Endothelial cell of umbilical vein (primary cell): ENCODE results near the gene MFRP. TPM values are rescaled to one million over a fixed set of nuclear protein-coding genes. Genes with fewer than 3 reads are reported as not detected.
A peak's percentile ranks its signal among the peaks of the same experiment; 100 is the strongest.

Experiments used
- BruUV-seq: library from RNA; stranded (reverse); fragments of 400-500 nt; replicated peaks from 2 replicates; lab custom pipeline; 2021; lab: Mats Ljungman, UMichigan
- CTCF ChIA-PET: fragments of 300-600, 350-600 bp; sonication (Branson Sonifier 250); formaldehyde crosslinking; loops from one replicate; lab custom pipeline; 2021; ENCODE audit warnings: antibody characterized with exemption, inconsistent platforms; lab: Charles Lee
- POLR2A ChIA-PET: fragments of 300-600, 350-600 bp; sonication (Branson Sonifier 250); formaldehyde crosslinking; loops from one replicate; lab custom pipeline; 2021; ENCODE audit warnings: antibody characterized with exemption, inconsistent platforms; lab: Charles Lee
- DNase-seq: peaks from one replicate; pipeline ENCODE4 v3.0.0-alpha.2; 2011; ENCODE audit warnings: low read depth, low spot score
- FAIRE-seq: peaks from 2 replicates; lab custom pipeline; 2011; peaks lifted over from hg19 to GRCh38; lab: Jason Lieb, UNC
- H2AFZ ChIP-seq: 2 replicates; pipeline ENCODE4 v1.6.0; 2012; ENCODE audit warnings: low read depth, low read length, control low read depth, inconsistent platforms
- H3K27ac ChIP-seq: 2 replicates; pipeline ENCODE4 v1.5.1; 2011; ENCODE audit warnings: low read depth, mild to moderate bottlenecking, control low read depth, low read length, moderate library complexity; ENCODE audit not compliant: insufficient read depth
- H3K27me3 ChIP-seq, 2 experiments: 2 replicates each; pipeline versions ENCODE4 v1.6.0 to v1.6.1; 2011; ENCODE audit warnings: low read length in 2 of 2, mixed read lengths in 1 of 2; ENCODE audit not compliant: control insufficient read depth in 2 of 2, insufficient read depth in 2 of 2
- H3K36me3 ChIP-seq, 2 experiments: 2 replicates in 1 of 2; 3 replicates in 1 of 2; pipeline ENCODE4 v1.5.1; 2011; ENCODE audit warnings: low read length in 2 of 2, mild to moderate bottlenecking in 1 of 2, moderate library complexity in 1 of 2; ENCODE audit not compliant: control insufficient read depth in 2 of 2, insufficient read depth in 2 of 2; ENCODE audit errors: extremely low read depth in 1 of 2
- H3K4me1 ChIP-seq: 3 replicates; pipeline ENCODE4 v1.5.1; 2011; ENCODE audit warnings: mild to moderate bottlenecking, low read length; ENCODE audit not compliant: control insufficient read depth, insufficient read depth; ENCODE audit errors: extremely low read depth
- H3K4me2 ChIP-seq: 2 replicates; pipeline ENCODE4 v1.6.1; 2011; ENCODE audit warnings: low read length, control low read depth, mixed read lengths; ENCODE audit not compliant: insufficient read depth
- H3K4me3 ChIP-seq, 3 experiments: fragments of 200-600 bp in 1 of 3; sonication (generic), shearing (Covaris generic) in 1 of 3; replicated peaks in 1 of 3; 2 replicates each; pipeline ENCODE4 v1.5.1; 2011 to 2016; ENCODE audit warnings: control low read depth in 3 of 3, low read length in 3 of 3, mild to moderate bottlenecking in 2 of 3, inconsistent platforms in 1 of 3, low read depth in 1 of 3, moderate library complexity in 1 of 3; ENCODE audit not compliant: insufficient read depth in 1 of 3
- H3K79me2 ChIP-seq: 2 replicates; pipeline ENCODE4 v1.6.0; 2012; ENCODE audit warnings: low read length, inconsistent platforms; ENCODE audit not compliant: control insufficient read depth, insufficient read depth
- H3K9ac ChIP-seq: replicated peaks from 2 replicates; pipeline ENCODE3; 2011; ENCODE audit warnings: low read length, control low read depth; ENCODE audit not compliant: insufficient read depth; ENCODE audit errors: extremely low read depth
- H3K9me1 ChIP-seq: replicated peaks from 3 replicates; pipeline ENCODE4 v1.6.0; 2011; ENCODE audit warnings: mild to moderate bottlenecking, low read length; ENCODE audit not compliant: control insufficient read depth, insufficient read depth; ENCODE audit errors: extremely low read depth
- H3K9me3 ChIP-seq: replicated peaks from 2 replicates; pipeline ENCODE4 v1.5.1; 2012; ENCODE audit warnings: low read length, inconsistent platforms; ENCODE audit not compliant: control insufficient read depth, insufficient read depth
- H4K20me1 ChIP-seq: replicated peaks from 2 replicates; pipeline ENCODE3; 2011; ENCODE audit warnings: mild to moderate bottlenecking, low read length; ENCODE audit not compliant: control insufficient read depth, insufficient read depth; ENCODE audit errors: extremely low read depth
- EZH2 ChIP-seq: IDR thresholded peaks from 2 replicates; pipeline ENCODE4 v1.6.1; 2012; ENCODE audit warnings: borderline replicate concordance, low read depth, mild to moderate bottlenecking, moderate library complexity, low read length, inconsistent platforms; ENCODE audit not compliant: severe bottlenecking
- FOS ChIP-seq: IDR thresholded peaks from 2 replicates; pipeline ENCODE4 v1.6.1; 2011; ENCODE audit warnings: mild to moderate bottlenecking, low read length, moderate library complexity, borderline replicate concordance; ENCODE audit not compliant: insufficient read depth
- GATA2 ChIP-seq: IDR thresholded peaks from 2 replicates; pipeline ENCODE4 v1.7.0; 2011; ENCODE audit warnings: low read depth, mild to moderate bottlenecking, moderate library complexity, mixed read lengths, low read length; ENCODE audit not compliant: insufficient read length, insufficient read depth
- JUN ChIP-seq: IDR thresholded peaks from 2 replicates; pipeline ENCODE4 v1.6.1; 2011; ENCODE audit warnings: borderline replicate concordance, low read depth; ENCODE audit not compliant: insufficient read length, insufficient read depth
- MYC ChIP-seq: IDR thresholded peaks from one replicate; pipeline ENCODE4 v1.6.1; 2011; ENCODE audit warnings: mild to moderate bottlenecking, low read depth, low read length
- POLR2A ChIP-seq: IDR thresholded peaks from 2 replicates; pipeline ENCODE4 v1.6.1; 2012; ENCODE audit warnings: low read depth, mild to moderate bottlenecking, control low read depth, low read length
- POLR2AphosphoS5 ChIP-seq: IDR thresholded peaks from 2 replicates; pipeline ENCODE4 v1.6.1; 2012; ENCODE audit warnings: low read depth, mild to moderate bottlenecking, control low read depth, low read length, moderate library complexity; ENCODE audit not compliant: insufficient read depth
- dilution Hi-C: fragments of 300-500 bp; cut with MboI; formaldehyde crosslinking; loops from one replicate; pipeline ENCODE4 v1.15.0; 2019; ENCODE audit warnings: low sequenced_read_pairs; ENCODE audit not compliant: extremely low pct_ligation_motif_present
- intact Hi-C: fragments of 100-400 bp; cut with micrococcal nuclease; formaldehyde crosslinking; loops from one replicate; pipeline ENCODE4 v1.10.0; 2022
- polyA plus RNA-seq, 4 experiments: library from polyadenylated mRNA; depleted of rRNA in 3 of 4; stranded (reverse) in 3 of 4; unstranded in 1 of 4; fragments of >200 nt; gene quantifications; 2 replicates each; pipeline versions ENCODE4 v1.2.1 to v1.2.3, GENCODE V29; 2011 to 2012; ENCODE audit warnings: missing spikeins in 1 of 4
- total RNA-seq: library from RNA; stranded (reverse); gene quantifications from 2 replicates; pipeline ENCODE4 v1.2.3, GENCODE V29; 2021
- TF ChIP-seq, protein P1 (sequence below), 2 donors: IDR thresholded peaks; 1 replicate in 1 of 2; 2 replicates in 1 of 2; pipeline ENCODE4 v1.5.1; 2011; ENCODE audit warnings: low read length in 2 of 2, mild to moderate bottlenecking in 2 of 2, moderate library complexity in 2 of 2, control low read depth in 1 of 2, inconsistent platforms in 1 of 2, low read depth in 1 of 2; ENCODE audit not compliant: insufficient read depth in 1 of 2; ENCODE audit errors: extremely low read depth in 1 of 2
- TF ChIP-seq, protein P2 (sequence below): IDR thresholded peaks from 2 replicates; pipeline ENCODE4 v1.6.1; 2011; ENCODE audit not compliant: insufficient read depth, insufficient read length

MFRP gene
- total and polyA plus RNA-seq, 2 donors (not counting 3 experiments of a cell fraction or from before 2014, with no cell fraction given): 0.08 TPM; not detected in 1

DNA sequence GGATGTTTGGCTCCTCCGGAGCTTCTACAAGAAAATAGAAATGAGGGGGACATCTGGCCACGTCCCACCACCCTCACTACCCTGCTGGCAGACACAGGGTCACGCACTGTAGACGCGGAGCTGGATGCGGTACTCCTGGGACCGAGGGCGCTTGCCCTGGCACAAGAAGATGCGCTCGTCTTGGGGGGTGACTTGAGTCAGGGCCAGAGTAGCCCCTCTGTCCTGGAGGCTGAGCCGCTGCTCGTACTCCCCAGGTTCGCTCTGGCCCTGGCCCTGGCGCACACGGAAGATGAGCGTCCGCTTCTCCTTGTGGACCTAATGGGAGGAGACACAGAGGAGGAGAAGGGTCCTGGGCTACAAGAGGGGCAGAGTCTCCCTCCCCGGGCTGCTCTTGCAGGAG lies 31.8 kb downstream of the MFRP start:
- Histone ChIP-seq H3K9ac (peak overlapping the region; percentile 81), H2AFZ (no peak overlapping the region), H3K4me2 (peak overlapping the region; percentile 62), H3K27me3 (no peaks in the 10 kb centered on the region), H3K36me3 (peaks cover 14 to 47% of the 10 kb centered on the region in 2 experiments), H3K4me1 (peaks cover 39% of the 10 kb centered on the region), H3K79me2 (peaks cover 64% of the 10 kb centered on the region), H4K20me1 (no peaks in the 10 kb centered on the region), H3K9me1 (no peaks in the 10 kb centered on the region), H3K27ac (peak overlapping the region; percentile 19), H3K9me3 (no peaks in the 10 kb centered on the region), H3K4me3 (peak overlapping the region; percentile 87 to 93 (median 89))
- BruUV-seq: TSS peak; percentile 0
- CTCF ChIA-PET: interaction anchor here (0.7 to 15.9 kb wide), 8 partner anchors 7 to 59 kb away, joined by 3 to 301 read pairs (median 4); partner anchors contain the start of genes C1QTNF5 and RNF26
- intact Hi-C loops (loop anchor here (1.0 to 5.0 kb wide), 3 partner anchors 9 to 402 kb away; partner anchors contain the start of gene VPS11), dilution Hi-C loops (no loop called here)
- POLR2A ChIA-PET: interaction anchor here (1.0 to 1.1 kb wide), 2 partner anchors 9 to 23 kb away, joined by 4 to 6 read pairs; no protein-coding TSS in a partner anchor
- TF ChIP-seq FOS (no peak), EZH2 (no peak), MYC (no peak), POLR2AphosphoS5 (no peak), GATA2 (no peak), POLR2A (no peak), JUN (no peak)
- TF ChIP-seq, protein P1, sequence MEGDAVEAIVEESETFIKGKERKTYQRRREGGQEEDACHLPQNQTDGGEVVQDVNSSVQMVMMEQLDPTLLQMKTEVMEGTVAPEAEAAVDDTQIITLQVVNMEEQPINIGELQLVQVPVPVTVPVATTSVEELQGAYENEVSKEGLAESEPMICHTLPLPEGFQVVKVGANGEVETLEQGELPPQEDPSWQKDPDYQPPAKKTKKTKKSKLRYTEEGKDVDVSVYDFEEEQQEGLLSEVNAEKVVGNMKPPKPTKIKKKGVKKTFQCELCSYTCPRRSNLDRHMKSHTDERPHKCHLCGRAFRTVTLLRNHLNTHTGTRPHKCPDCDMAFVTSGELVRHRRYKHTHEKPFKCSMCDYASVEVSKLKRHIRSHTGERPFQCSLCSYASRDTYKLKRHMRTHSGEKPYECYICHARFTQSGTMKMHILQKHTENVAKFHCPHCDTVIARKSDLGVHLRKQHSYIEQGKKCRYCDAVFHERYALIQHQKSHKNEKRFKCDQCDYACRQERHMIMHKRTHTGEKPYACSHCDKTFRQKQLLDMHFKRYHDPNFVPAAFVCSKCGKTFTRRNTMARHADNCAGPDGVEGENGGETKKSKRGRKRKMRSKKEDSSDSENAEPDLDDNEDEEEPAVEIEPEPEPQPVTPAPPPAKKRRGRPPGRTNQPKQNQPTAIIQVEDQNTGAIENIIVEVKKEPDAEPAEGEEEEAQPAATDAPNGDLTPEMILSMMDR (IDR thresholded peaks at IDR 0.05; ENCODE audit: extremely low read depth in 1 of 2, insufficient read depth in 1 of 2, low read depth in 1 of 2, low read length in 2 of 2): no peak
- TF ChIP-seq, protein P2, sequence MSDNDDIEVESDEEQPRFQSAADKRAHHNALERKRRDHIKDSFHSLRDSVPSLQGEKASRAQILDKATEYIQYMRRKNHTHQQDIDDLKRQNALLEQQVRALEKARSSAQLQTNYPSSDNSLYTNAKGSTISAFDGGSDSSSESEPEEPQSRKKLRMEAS: no peak
- no peak for FAIRE-seq
- no peak for DNase-seq
